ENCODE data around the gene PAPSS1. TPM values are rescaled to one million over a fixed set of nuclear protein-coding genes. Genes with fewer than 3 reads are reported as not detected.
A peak's percentile ranks its signal among the peaks of the same experiment; 100 is the strongest.

The PAPSS1 gene
- total and polyA plus RNA-seq, 9 of the 15 experiments (the other 6 are each of a cell fraction or from before 2014, with no cell fraction given): 21.1 to 53.9 (median 41.9) TPM

DNA sequence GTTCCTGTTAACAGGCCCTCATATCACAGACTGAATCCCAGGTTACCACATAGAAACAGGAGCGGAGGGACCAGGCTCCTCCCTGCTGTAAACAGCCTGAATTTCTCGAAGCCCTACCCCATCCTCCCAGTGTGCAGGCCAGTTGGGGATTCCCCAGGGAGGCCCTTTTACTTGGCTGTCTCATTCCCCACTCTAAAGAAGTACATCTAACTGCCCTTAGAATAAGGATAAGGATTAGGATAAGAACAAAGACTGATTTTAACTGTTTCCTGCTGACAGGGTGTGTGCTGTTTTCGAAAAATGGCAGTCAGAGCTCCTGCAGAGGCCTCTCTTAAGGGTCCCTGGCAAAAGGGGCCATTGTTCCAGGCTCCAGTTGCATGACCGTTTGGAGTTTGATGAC lies 133.7 kb downstream of the PAPSS1 start (continued):
- TF ChIP-seq ZNF175 (CRISPR knock-in tag; IDR thresholded peaks at IDR 0.05; ENCODE audit: low read depth): no peak
- no peak for TF ChIP-seq PCBP1 (IDR thresholded peaks at IDR 0.05; ENCODE audit: low read depth, low read length, poor library complexity, severe bottlenecking)
- no peak for TF ChIP-seq POLR3A (IDR thresholded peaks at IDR 0.05; ENCODE audit: borderline replicate concordance, extremely low read depth, insufficient read depth, insufficient read length)
- TF ChIP-seq NCOA4 (IDR thresholded peaks at IDR 0.05; ENCODE audit: partially characterized antibody): no peak
- TF ChIP-seq, protein P1, sequence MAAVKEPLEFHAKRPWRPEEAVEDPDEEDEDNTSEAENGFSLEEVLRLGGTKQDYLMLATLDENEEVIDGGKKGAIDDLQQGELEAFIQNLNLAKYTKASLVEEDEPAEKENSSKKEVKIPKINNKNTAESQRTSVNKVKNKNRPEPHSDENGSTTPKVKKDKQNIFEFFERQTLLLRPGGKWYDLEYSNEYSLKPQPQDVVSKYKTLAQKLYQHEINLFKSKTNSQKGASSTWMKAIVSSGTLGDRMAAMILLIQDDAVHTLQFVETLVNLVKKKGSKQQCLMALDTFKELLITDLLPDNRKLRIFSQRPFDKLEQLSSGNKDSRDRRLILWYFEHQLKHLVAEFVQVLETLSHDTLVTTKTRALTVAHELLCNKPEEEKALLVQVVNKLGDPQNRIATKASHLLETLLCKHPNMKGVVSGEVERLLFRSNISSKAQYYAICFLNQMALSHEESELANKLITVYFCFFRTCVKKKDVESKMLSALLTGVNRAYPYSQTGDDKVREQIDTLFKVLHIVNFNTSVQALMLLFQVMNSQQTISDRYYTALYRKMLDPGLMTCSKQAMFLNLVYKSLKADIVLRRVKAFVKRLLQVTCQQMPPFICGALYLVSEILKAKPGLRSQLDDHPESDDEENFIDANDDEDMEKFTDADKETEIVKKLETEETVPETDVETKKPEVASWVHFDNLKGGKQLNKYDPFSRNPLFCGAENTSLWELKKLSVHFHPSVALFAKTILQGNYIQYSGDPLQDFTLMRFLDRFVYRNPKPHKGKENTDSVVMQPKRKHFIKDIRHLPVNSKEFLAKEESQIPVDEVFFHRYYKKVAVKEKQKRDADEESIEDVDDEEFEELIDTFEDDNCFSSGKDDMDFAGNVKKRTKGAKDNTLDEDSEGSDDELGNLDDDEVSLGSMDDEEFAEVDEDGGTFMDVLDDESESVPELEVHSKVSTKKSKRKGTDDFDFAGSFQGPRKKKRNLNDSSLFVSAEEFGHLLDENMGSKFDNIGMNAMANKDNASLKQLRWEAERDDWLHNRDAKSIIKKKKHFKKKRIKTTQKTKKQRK (IDR thresholded peaks at IDR 0.05; ENCODE audit: borderline replicate concordance, low read depth, low read length): no peak

DNA sequence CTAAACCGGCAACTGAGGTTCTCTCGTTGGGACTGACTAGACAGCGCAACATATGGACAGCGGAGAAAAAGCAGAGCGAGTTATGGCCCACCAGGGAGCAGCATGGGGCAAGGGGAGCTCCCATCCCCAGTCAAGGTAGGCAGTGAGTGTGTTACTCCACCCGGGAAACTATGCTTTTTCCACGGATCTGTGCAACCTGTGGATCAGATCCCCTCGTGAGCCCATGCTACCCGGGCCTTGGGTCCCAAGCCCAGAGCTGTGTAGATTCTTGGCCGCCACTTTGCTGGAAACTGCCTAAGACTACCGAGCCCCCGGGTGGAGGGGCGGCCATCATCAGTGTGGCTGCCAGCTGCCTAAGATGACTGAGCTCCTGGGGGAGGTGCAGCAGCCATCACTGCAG lies 140.9 kb downstream of the PAPSS1 start:
- peak in 2 of 4 experiments; percentile 25 to 26 for DNase-seq (ENCODE audit: extremely low read depth in 1 of 4, low spot score in 3 of 4)
- intact Hi-C loops (cut with micrococcal nuclease): loop anchor here (1.0 to 2.0 kb wide), 3 partner anchors 88 to 334 kb away; no protein-coding TSS in a partner anchor
- H3K9ac ChIP-seq (ENCODE audit: insufficient read depth in 1 of 2, low read depth in 2 of 2, low read length in 2 of 2): peak overlapping the region in 1 of 2 experiments; percentile 19; a peak in 1 of 4 replicates
- ChIA-PET CTCF (ENCODE audit: low intra/inter-chr PET ratio) (interaction anchor here (0.7 to 0.8 kb wide), 2 partner anchors 157 to 161 kb away, joined by 3 to 4 read pairs; no protein-coding TSS in a partner anchor), POLR2A (interaction anchor here (0.6 kb wide), 2 partner anchors 15 to 22 kb away, joined by 3 to 5 read pairs; no protein-coding TSS in a partner anchor)
- no peaks in the 10 kb centered on the region for H3K9me1 ChIP-seq (ENCODE audit: control insufficient read depth, insufficient read depth, low read length)
- ATAC-seq: peak; percentile 95
- BruUV-seq (replicated peaks): no TSS peak
- no peaks in the 10 kb centered on the region for H3K36me3 ChIP-seq (ENCODE audit: control insufficient read depth, insufficient read depth, low read length)
- peak overlapping the region; percentile 66; the same call in 1 of the 2 replicates for H2AFZ ChIP-seq (ENCODE audit: low read depth, low read length)
- in situ Hi-C loops (cut with MboI): loop anchor here (5.0 kb wide), 1 partner anchor 158 kb away; no protein-coding TSS in a partner anchor
- WGBS (ENCODE audit: insufficient coverage, low coverage, missing lambda C conversion rate): 2% methylated on average over 13 of the region's 13 CpGs
- H3K4me2 ChIP-seq (ENCODE audit: insufficient read depth, low read length): peak overlapping the region; percentile 24; the same call in 1 of the 2 replicates
- H3K27ac ChIP-seq (ENCODE audit: extremely low read depth, low read depth, low read length): no peak overlapping the region
- H4K20me1 ChIP-seq (replicated peaks; ENCODE audit: control insufficient read depth, insufficient read depth, low read length): no peaks in the 10 kb centered on the region
- no peaks in the 10 kb centered on the region for H3K79me2 ChIP-seq (ENCODE audit: control insufficient read depth, insufficient read depth, low read length)
- no peaks in the 10 kb centered on the region for H3K9me3 ChIP-seq (replicated peaks; ENCODE audit: control insufficient read depth, insufficient read depth, low read depth, low read length)
- peaks cover 0 to 3% of the 10 kb centered on the region in 2 experiments; a peak in 1 of 5 replicates for H3K4me1 ChIP-seq (replicated peaks in 1 of 2; ENCODE audit: control insufficient read depth in 2 of 2, insufficient read depth in 2 of 2, low read length in 2 of 2)
- peak; percentile 40 for FAIRE-seq
- peaks cover 0 to 5% of the 10 kb centered on the region in 2 experiments; a peak in 2 of 5 replicates for H3K27me3 ChIP-seq (ENCODE audit: control insufficient read depth in 2 of 2, insufficient read depth in 2 of 2, low read length in 2 of 2)
- no peak overlapping the region for H3K4me3 ChIP-seq
- TF ChIP-seq L3MBTL2 (IDR thresholded peaks at IDR 0.05): no peak
- TF ChIP-seq ZNF263 (CRISPR knock-in tag; IDR thresholded peaks at IDR 0.05; ENCODE audit: borderline replicate concordance): no peak
- TF ChIP-seq, protein P2, sequence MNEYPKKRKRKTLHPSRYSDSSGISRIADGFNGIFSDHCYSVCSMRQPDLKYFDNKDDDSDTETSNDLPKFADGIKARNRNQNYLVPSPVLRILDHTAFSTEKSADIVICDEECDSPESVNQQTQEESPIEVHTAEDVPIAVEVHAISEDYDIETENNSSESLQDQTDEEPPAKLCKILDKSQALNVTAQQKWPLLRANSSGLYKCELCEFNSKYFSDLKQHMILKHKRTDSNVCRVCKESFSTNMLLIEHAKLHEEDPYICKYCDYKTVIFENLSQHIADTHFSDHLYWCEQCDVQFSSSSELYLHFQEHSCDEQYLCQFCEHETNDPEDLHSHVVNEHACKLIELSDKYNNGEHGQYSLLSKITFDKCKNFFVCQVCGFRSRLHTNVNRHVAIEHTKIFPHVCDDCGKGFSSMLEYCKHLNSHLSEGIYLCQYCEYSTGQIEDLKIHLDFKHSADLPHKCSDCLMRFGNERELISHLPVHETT (CRISPR knock-in tag; conservative IDR thresholded peaks at IDR 0.05 in 1 of 2, IDR thresholded peaks at IDR 0.05 in 1 of 2): no peak
- TF ChIP-seq ZFP30 (CRISPR knock-in tag; IDR thresholded peaks at IDR 0.05; ENCODE audit: borderline replicate concordance): no peak
- TF ChIP-seq, protein P3, sequence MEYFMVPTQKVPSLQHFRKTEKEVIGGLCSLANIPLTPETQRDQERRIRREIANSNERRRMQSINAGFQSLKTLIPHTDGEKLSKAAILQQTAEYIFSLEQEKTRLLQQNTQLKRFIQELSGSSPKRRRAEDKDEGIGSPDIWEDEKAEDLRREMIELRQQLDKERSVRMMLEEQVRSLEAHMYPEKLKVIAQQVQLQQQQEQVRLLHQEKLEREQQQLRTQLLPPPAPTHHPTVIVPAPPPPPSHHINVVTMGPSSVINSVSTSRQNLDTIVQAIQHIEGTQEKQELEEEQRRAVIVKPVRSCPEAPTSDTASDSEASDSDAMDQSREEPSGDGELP (CRISPR knock-in tag; IDR thresholded peaks at IDR 0.05; ENCODE audit: borderline replicate concordance): no peak
- TF ChIP-seq KDM5B (IDR thresholded peaks at IDR 0.05; ENCODE audit: insufficient replicate concordance, low read depth, low read length): no peak
- no peak; the same call in 1 of the 2 replicates for TF ChIP-seq STAG1 (CRISPR knock-in tag; IDR thresholded peaks at IDR 0.05; ENCODE audit: borderline replicate concordance)
- no peak for TF ChIP-seq ARID2 (IDR thresholded peaks at IDR 0.05)
- TF ChIP-seq ZC3H8 (IDR thresholded peaks at IDR 0.05): no peak

Measured in K562 (cell line).